ENCODE measurements around the gene PRICKLE2. TPM values are rescaled to one million over a fixed set of nuclear protein-coding genes. Genes with fewer than 3 reads are reported as not detected.

The PRICKLE2 gene
- total RNA-seq, 1 donor from 2014 or later, result 10.8 TPM

- DNase-seq (ENCODE audit: low read depth), result no peak
- no peak overlapping the region for H3K4me3 ChIP-seq (ENCODE audit: low read depth, low read length)
- no peaks in the 10 kb centered on the region for H3K36me3 ChIP-seq (ENCODE audit: control insufficient read depth, insufficient read depth, low read length)
- no peaks in the 10 kb centered on the region for H3K27me3 ChIP-seq (ENCODE audit: control insufficient read depth, insufficient read depth, low read length)
- TF ChIP-seq, protein P1, sequence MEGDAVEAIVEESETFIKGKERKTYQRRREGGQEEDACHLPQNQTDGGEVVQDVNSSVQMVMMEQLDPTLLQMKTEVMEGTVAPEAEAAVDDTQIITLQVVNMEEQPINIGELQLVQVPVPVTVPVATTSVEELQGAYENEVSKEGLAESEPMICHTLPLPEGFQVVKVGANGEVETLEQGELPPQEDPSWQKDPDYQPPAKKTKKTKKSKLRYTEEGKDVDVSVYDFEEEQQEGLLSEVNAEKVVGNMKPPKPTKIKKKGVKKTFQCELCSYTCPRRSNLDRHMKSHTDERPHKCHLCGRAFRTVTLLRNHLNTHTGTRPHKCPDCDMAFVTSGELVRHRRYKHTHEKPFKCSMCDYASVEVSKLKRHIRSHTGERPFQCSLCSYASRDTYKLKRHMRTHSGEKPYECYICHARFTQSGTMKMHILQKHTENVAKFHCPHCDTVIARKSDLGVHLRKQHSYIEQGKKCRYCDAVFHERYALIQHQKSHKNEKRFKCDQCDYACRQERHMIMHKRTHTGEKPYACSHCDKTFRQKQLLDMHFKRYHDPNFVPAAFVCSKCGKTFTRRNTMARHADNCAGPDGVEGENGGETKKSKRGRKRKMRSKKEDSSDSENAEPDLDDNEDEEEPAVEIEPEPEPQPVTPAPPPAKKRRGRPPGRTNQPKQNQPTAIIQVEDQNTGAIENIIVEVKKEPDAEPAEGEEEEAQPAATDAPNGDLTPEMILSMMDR (IDR thresholded peaks at IDR 0.05; ENCODE audit: insufficient read depth, low read length, poor library complexity, severe bottlenecking), result no peak
These were observed 116.4 kb downstream of the PRICKLE2 start for GRCh38 chr3:64108784-64109317.

DNA sequence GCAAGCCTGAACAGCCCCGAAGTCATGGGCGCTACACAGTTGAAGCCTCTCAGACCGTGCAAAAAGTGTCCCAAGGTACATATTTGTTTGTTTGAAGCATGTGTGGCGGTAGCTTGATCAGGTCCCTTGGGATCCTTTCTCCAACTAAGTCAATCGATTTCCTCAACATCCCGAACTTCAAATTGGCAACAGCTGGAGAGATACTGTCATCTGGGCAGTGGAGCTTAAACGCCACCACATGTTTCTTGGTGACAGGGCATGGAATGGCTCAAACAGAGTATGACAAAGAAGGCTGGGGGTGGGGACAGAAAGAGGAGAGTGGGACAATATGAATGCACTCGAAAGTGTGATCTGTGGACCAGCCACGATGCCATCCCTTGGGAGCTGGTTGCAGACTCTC lies 117.0 kb downstream of the PRICKLE2 start:
- TF ChIP-seq, protein P1 (IDR thresholded peaks at IDR 0.05; ENCODE audit: insufficient read depth, low read length, poor library complexity, severe bottlenecking), result no peak
- no peak overlapping the region for H3K4me3 ChIP-seq (ENCODE audit: low read depth, low read length)
- no peak for DNase-seq (ENCODE audit: low read depth)
- H3K36me3 ChIP-seq (ENCODE audit: control insufficient read depth, insufficient read depth, low read length), result no peaks in the 10 kb centered on the region
- no peaks in the 10 kb centered on the region for H3K27me3 ChIP-seq (ENCODE audit: control insufficient read depth, insufficient read depth, low read length)

GRCh38 chr3:64107190-64107589 lies 118.1 kb downstream of the PRICKLE2 start:
- TF ChIP-seq, protein P1 (IDR thresholded peaks at IDR 0.05; ENCODE audit: insufficient read depth, low read length, poor library complexity, severe bottlenecking), result no peak
- Histone ChIP-seq H3K27me3 (ENCODE audit: control insufficient read depth, insufficient read depth, low read length) (no peaks in the 10 kb centered on the region), H3K4me3 (ENCODE audit: low read depth, low read length) (no peak overlapping the region), H3K36me3 (ENCODE audit: control insufficient read depth, insufficient read depth, low read length) (no peaks in the 10 kb centered on the region)
- no peak for DNase-seq (ENCODE audit: low read depth)

DNA sequence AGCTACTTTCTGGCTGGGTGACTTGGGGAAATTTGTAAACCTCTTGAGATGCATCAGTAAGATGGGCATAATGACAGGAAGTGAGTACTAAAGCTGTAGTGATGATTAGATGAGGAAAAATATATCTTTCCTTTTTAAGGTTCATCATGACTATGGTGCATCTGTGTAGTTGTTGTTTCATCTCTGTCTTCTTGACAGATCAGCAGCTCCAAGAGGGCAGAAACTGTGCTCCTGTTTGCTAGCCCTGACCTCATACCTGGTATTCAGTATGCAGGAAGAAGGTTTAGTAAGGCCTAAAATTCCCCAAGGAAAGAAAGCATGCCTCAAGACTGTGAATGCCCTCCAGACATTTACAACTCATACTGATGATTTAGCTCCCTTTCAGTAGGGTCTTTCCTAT lies 119.5 kb downstream of the PRICKLE2 start:
- no peak for DNase-seq (ENCODE audit: low read depth)
- no peaks in the 10 kb centered on the region for H3K27me3 ChIP-seq (ENCODE audit: control insufficient read depth, insufficient read depth, low read length)

DNA sequence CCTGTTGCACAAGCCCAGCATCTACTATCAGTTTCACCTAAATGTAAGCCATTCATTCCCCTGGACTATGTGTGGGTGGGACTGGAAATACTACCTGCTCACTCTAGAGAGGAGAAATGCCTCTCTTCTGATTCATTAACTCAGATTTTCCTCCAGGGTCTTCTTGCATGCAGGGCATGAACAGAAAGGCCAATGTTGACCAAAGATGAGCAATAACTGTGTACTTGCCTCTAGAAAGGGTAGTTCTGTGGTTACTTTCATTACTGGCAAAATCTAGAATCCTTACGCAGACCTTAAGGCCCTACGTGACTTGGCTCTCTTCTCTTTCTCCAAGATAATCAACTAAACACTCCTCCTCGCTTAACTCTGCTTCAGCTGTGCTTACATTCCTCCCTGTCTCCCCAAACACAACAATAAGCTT lies 120.6 kb downstream of the PRICKLE2 start:
- H3K4me3 ChIP-seq (ENCODE audit: low read depth, low read length), result no peak overlapping the region
- H3K27me3 ChIP-seq (ENCODE audit: control insufficient read depth, insufficient read depth, low read length), result no peaks in the 10 kb centered on the region
- H3K36me3 ChIP-seq (ENCODE audit: control insufficient read depth, insufficient read depth, low read length), result no peaks in the 10 kb centered on the region
- peak; percentile 78 for DNase-seq (ENCODE audit: low read depth)
- TF ChIP-seq, protein P1 (IDR thresholded peaks at IDR 0.05; ENCODE audit: insufficient read depth, low read length, poor library complexity, severe bottlenecking), result no peak

More for the DNA sequence above, 119.5 kb downstream of the PRICKLE2 start:
- TF ChIP-seq, protein P1 (IDR thresholded peaks at IDR 0.05; ENCODE audit: insufficient read depth, low read length, poor library complexity, severe bottlenecking), result no peak
- H3K36me3 ChIP-seq (ENCODE audit: control insufficient read depth, insufficient read depth, low read length), result no peaks in the 10 kb centered on the region
- H3K4me3 ChIP-seq (ENCODE audit: low read depth, low read length), result no peak overlapping the region

DNA sequence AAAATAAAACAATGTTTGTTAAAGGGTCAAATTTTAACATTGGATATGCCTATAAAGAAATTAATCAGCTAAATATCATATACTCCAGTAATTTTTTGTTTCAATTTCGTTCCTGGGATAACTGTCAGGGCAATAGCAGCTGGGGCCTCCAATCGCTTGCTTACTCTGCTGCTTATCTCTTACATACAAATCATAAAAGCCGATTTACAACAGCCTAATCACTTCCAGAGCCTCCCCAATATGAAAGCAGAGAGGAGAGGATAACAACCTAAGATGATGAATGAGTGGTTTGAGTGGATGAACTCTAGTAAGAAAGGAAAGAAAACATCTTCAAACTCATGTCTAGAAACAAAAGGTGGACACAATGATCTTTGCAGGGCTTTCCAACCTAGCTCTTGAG lies 121.3 kb downstream of the PRICKLE2 start:
- TF ChIP-seq, protein P1 (IDR thresholded peaks at IDR 0.05; ENCODE audit: insufficient read depth, low read length, poor library complexity, severe bottlenecking), result no peak
- DNase-seq (ENCODE audit: low read depth), result no peak
- Histone ChIP-seq H3K4me3 (ENCODE audit: low read depth, low read length) (no peak overlapping the region), H3K36me3 (ENCODE audit: control insufficient read depth, insufficient read depth, low read length) (no peaks in the 10 kb centered on the region), H3K27me3 (ENCODE audit: control insufficient read depth, insufficient read depth, low read length) (no peaks in the 10 kb centered on the region)

Data from kidney epithelial cell (primary cell).